ENCODE measurements around the gene PGM1. TPM values are rescaled to one million over a fixed set of nuclear protein-coding genes. Genes with fewer than 3 reads are reported as not detected.

PGM1 gene
- total and polyA plus RNA-seq, 9 of the 15 experiments (the other 6 are each of a cell fraction or from before 2014, with no cell fraction given) = 0.03 to 0.31 (median 0.09) TPM; not detected in 5

- DNase-seq (ENCODE audit: extremely low read depth in 1 of 4, low spot score in 3 of 4) (no peak), ATAC-seq (no peak), FAIRE-seq (no peak)
- in situ Hi-C loops (cut with MboI) = no loop called here
- ChIA-PET POLR2A (interaction anchor here (0.5 kb wide), 1 partner anchor 111 kb away, joined by 3 read pairs; no protein-coding TSS in a partner anchor), CTCF (ENCODE audit: low intra/inter-chr PET ratio) (no interaction called here)
- Histone ChIP-seq H3K9me3 (replicated peaks; ENCODE audit: control insufficient read depth, insufficient read depth, low read depth, low read length) (no peaks in the 10 kb centered on the region), H3K27ac (ENCODE audit: extremely low read depth, low read depth, low read length) (no peak overlapping the region), H3K27me3 (ENCODE audit: control insufficient read depth in 2 of 2, insufficient read depth in 2 of 2, low read length in 2 of 2) (peaks cover 2 to 11% of the 10 kb centered on the region in 2 experiments; a peak in 2 of 5 replicates), H2AFZ (ENCODE audit: low read depth, low read length) (no peak overlapping the region), H3K9ac (ENCODE audit: insufficient read depth in 1 of 2, low read depth in 2 of 2, low read length in 2 of 2) (no peak overlapping the region), H3K4me1 (replicated peaks in 1 of 2; ENCODE audit: control insufficient read depth in 2 of 2, insufficient read depth in 2 of 2, low read length in 2 of 2) (no peaks in the 10 kb centered on the region), H3K4me3 (no peak overlapping the region), H3K9me1 (ENCODE audit: control insufficient read depth, insufficient read depth, low read length) (no peaks in the 10 kb centered on the region), H3K4me2 (ENCODE audit: insufficient read depth, low read length) (no peak overlapping the region), H4K20me1 (replicated peaks; ENCODE audit: control insufficient read depth, insufficient read depth, low read length) (no peaks in the 10 kb centered on the region; the same call in 1 of the 2 replicates), H3K79me2 (ENCODE audit: control insufficient read depth, insufficient read depth, low read length) (no peaks in the 10 kb centered on the region), H3K36me3 (ENCODE audit: control insufficient read depth, insufficient read depth, low read length) (no peaks in the 10 kb centered on the region)
- intact Hi-C loops (cut with micrococcal nuclease) = no loop called here
- no peak for TF ChIP-seq ASH1L (IDR thresholded peaks at IDR 0.05; ENCODE audit: borderline replicate concordance, low read depth, partially characterized antibody)
- TF ChIP-seq ZNF57 (CRISPR knock-in tag; IDR thresholded peaks at IDR 0.05) = no peak
- no peak for TF ChIP-seq HMGN3 (IDR thresholded peaks at IDR 0.05; ENCODE audit: borderline replicate concordance, extremely low read depth, insufficient read length, low read depth, low read length)
- no peak for TF ChIP-seq HEY1 (CRISPR knock-in tag; IDR thresholded peaks at IDR 0.05; ENCODE audit: borderline replicate concordance)
- TF ChIP-seq ZNF518B (CRISPR knock-in tag; IDR thresholded peaks at IDR 0.05) = no peak
- no TSS peak for BruUV-seq (replicated peaks)
Measured at GRCh38 chr1:63612971-63613370, 19.8 kb downstream of the PGM1 start.

Data from K562 (cell line).